ENCODE results near the gene FGFR3.

The FGFR3 gene

GRCh38 chr4:1756893-1757779, 36.0 kb upstream of the FGFR3 start:
- DNase-seq (ENCODE audit: low read depth) = no peak

- no peak for DNase-seq (ENCODE audit: low read depth)
Measured at GRCh38 chr4:1757836-1758235, 35.3 kb upstream of the FGFR3 start.

- DNase-seq (ENCODE audit: low read depth) = no peak
Measured at GRCh38 chr4:1758306-1759121, 34.6 kb upstream of the FGFR3 start.

- no peak for DNase-seq (ENCODE audit: low read depth)
Measured at GRCh38 chr4:1759170-1759817, 33.8 kb upstream of the FGFR3 start.

- no peak for DNase-seq (ENCODE audit: low read depth)
Measured at GRCh38 chr4:1759818-1760223, 33.3 kb upstream of the FGFR3 start.

GRCh38 chr4:1760521-1761071, 32.5 kb upstream of the FGFR3 start:
- no peak for DNase-seq (ENCODE audit: low read depth)

- no peak for DNase-seq (ENCODE audit: low read depth)
Measured at GRCh38 chr4:1761130-1761689, 31.9 kb upstream of the FGFR3 start.

- no peak for DNase-seq (ENCODE audit: low read depth)
Measured at GRCh38 chr4:1762264-1763010, 30.7 kb upstream of the FGFR3 start.

- no peak for DNase-seq (ENCODE audit: low read depth)
Measured at GRCh38 chr4:1763070-1763549, 30.0 kb upstream of the FGFR3 start.

- no peak for DNase-seq (ENCODE audit: low read depth)
Measured at GRCh38 chr4:1763550-1764080, 29.5 kb upstream of the FGFR3 start.

GRCh38 chr4:1764670-1765069, 28.4 kb upstream of the FGFR3 start:
- no peak for DNase-seq (ENCODE audit: low read depth)

GRCh38 chr4:1765409-1766072, 27.6 kb upstream of the FGFR3 start:
- no peak for DNase-seq (ENCODE audit: low read depth)

GRCh38 chr4:1766106-1767060, 26.7 kb upstream of the FGFR3 start:
- DNase-seq (ENCODE audit: low read depth) = no peak

- no peak for DNase-seq (ENCODE audit: low read depth)
Measured at GRCh38 chr4:1767061-1767769, 25.9 kb upstream of the FGFR3 start.

- peak; percentile 23 for DNase-seq (ENCODE audit: low read depth)
Measured at GRCh38 chr4:1767770-1768366, 25.2 kb upstream of the FGFR3 start.

GRCh38 chr4:1768367-1769034, 24.6 kb upstream of the FGFR3 start:
- DNase-seq (ENCODE audit: low read depth) = no peak

GRCh38 chr4:1769692-1770091, 23.4 kb upstream of the FGFR3 start:
- DNase-seq (ENCODE audit: low read depth) = no peak
